Activated naive CD4-positive, alpha-beta T cell treated with anti-CD3 and anti-CD28 coated beads, Interleukin-2, amount 50 U/mL, for 24 hours (primary cell): ENCODE measurements around the gene EPB41L3.
"Not testable (repeated sequence)": the region's sequence is repeated elsewhere in the genome, so short reads cannot be mapped to it uniquely, and the experiment has no call there.

Source experiments
- H3K27ac Mint-ChIP-seq: one replicate; pipeline ENCODE4 v1.8.0; 2021; ENCODE audit warnings: mild to moderate bottlenecking, mixed read lengths
- H3K27me3 Mint-ChIP-seq: one replicate; pipeline ENCODE4 v1.8.0; 2021; ENCODE audit warnings: mixed read lengths
- H3K36me3 Mint-ChIP-seq: one replicate; pipeline ENCODE4 v1.8.0; 2021; ENCODE audit warnings: mixed read lengths
- H3K4me1 Mint-ChIP-seq: one replicate; pipeline ENCODE4 v1.8.0; 2021; ENCODE audit warnings: mixed read lengths
- H3K4me3 Mint-ChIP-seq: one replicate; pipeline ENCODE4 v1.8.0; 2021; ENCODE audit warnings: mild to moderate bottlenecking, mixed read lengths
- H3K9me3 Mint-ChIP-seq: one replicate; pipeline ENCODE4 v1.8.0; 2021; ENCODE audit warnings: mixed read lengths

The EPB41L3 gene

DNA sequence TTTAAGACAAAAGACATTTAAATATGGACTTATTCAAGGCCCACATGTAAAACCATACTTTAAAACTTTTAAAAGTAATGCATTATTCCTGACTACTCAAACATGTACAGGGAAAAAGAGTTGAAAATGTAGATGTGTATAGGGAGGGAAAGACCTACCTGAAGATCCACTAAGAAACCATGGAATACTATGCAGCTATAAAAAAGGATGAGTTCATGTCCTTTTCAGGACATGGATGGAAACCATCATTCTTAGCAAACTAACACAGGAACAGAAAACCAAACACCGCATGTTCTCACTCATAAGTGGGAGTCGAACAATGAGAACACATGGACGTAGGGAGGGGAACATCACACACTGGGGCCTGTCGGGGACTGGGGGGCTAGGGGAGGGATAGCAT is 55.8 kb downstream of the EPB41L3 start:
- H3K4me1 Mint-ChIP-seq, H3K4me3 Mint-ChIP-seq, H3K27me3 Mint-ChIP-seq, H3K9me3 Mint-ChIP-seq, H3K36me3 Mint-ChIP-seq, H3K27ac Mint-ChIP-seq: not testable (repeated sequence)

GRCh38 chr18:5484526-5484925 is 59.3 kb downstream of the EPB41L3 start:
- Mint-ChIP-seq H3K36me3 (peaks cover 4% of the 10 kb centered on the region), H3K4me3 (no peak overlapping the region), H3K27ac (no peak overlapping the region), H3K4me1 (no peaks in the 10 kb centered on the region), H3K9me3 (peaks cover 3% of the 10 kb centered on the region), H3K27me3 (peaks cover 5% of the 10 kb centered on the region)

GRCh38 chr18:5481621-5482020 is 62.2 kb downstream of the EPB41L3 start:
- H3K27ac Mint-ChIP-seq, result no peak overlapping the region
- H3K4me3 Mint-ChIP-seq, result no peak overlapping the region
- H3K9me3 Mint-ChIP-seq, result no peaks in the 10 kb centered on the region
- peaks cover 4% of the 10 kb centered on the region for H3K36me3 Mint-ChIP-seq
- H3K27me3 Mint-ChIP-seq, result peaks cover 4% of the 10 kb centered on the region
- no peaks in the 10 kb centered on the region for H3K4me1 Mint-ChIP-seq

- Mint-ChIP-seq H3K4me1 (peaks cover 7% of the 10 kb centered on the region), H3K36me3 (peaks cover 3% of the 10 kb centered on the region), H3K27me3 (peaks cover 9% of the 10 kb centered on the region), H3K4me3 (no peak overlapping the region), H3K9me3 (no peaks in the 10 kb centered on the region), H3K27ac (no peak overlapping the region)
These were observed 65.5 kb downstream of the EPB41L3 start for GRCh38 chr18:5478261-5478660.

DNA sequence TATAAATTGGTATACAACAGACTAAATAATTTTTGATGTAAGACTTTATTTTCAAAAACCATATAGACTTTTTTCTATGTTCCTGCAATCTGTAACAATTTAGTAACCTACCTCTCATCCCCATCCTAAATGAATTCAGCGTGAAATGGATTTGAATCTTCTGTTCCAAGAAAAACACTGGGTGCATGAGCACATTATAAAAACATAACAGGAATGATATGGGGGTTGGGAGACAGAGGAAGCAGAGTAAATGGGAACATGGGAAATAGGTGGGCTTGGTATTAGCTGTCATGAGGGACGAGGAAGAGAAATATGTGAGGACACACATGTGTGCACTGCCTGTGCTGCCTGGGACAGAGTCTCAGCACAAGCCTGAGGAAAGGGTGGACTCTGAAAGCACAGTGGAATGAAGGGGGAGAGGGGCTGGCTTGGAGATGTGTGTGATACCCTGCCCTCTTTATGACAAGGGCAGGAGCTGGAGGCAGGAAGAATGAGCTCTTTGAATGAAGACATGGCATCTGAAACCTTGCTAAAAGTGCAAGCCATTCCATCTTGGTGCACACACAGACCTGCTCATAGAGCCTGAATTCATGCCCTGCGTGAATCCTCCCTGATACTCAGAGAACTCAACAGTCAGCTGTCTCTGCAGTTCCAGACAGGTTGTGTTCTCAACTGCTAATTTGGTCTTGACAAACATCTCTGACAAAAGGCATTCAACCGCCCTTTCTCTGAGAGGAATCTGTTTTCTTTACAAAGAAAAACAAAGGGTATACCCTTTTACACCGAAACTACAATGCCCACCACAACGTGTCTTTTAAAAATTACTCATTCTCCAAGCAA is 66.6 kb downstream of the EPB41L3 start:
- Mint-ChIP-seq H3K9me3 (no peaks in the 10 kb centered on the region), H3K27me3 (peaks cover 9% of the 10 kb centered on the region), H3K27ac (no peak overlapping the region)

DNA sequence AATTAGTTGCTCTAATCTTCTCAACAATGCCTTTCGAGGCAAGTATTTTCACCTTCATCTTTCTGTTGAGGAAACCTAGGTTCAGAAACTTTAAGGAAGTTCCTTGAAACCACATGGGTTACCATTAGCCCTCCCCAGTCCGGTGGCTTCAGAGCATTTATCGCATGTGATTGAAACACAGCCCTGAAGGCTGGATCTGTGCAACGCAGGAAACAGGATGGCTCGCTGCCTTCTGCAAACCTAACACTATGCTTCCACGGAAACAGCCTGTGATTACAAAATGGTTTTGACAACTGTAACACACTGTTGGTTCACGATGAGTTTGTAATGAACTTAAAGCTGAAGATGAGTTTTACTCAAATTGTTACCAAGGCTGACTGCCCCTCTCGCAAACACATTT is 68.5 kb downstream of the EPB41L3 start:
- peaks cover 1% of the 10 kb centered on the region for H3K36me3 Mint-ChIP-seq
- H3K4me3 Mint-ChIP-seq, result no peak overlapping the region
- no peaks in the 10 kb centered on the region for H3K9me3 Mint-ChIP-seq
- H3K27me3 Mint-ChIP-seq, result peaks cover 9% of the 10 kb centered on the region
- H3K4me1 Mint-ChIP-seq, result peaks cover 7% of the 10 kb centered on the region
- H3K27ac Mint-ChIP-seq, result no peak overlapping the region

More for the DNA sequence above, 66.6 kb downstream of the EPB41L3 start:
- H3K36me3 Mint-ChIP-seq, result peaks cover 3% of the 10 kb centered on the region
- no peak overlapping the region for H3K4me3 Mint-ChIP-seq
- H3K4me1 Mint-ChIP-seq, result peaks cover 7% of the 10 kb centered on the region

DNA sequence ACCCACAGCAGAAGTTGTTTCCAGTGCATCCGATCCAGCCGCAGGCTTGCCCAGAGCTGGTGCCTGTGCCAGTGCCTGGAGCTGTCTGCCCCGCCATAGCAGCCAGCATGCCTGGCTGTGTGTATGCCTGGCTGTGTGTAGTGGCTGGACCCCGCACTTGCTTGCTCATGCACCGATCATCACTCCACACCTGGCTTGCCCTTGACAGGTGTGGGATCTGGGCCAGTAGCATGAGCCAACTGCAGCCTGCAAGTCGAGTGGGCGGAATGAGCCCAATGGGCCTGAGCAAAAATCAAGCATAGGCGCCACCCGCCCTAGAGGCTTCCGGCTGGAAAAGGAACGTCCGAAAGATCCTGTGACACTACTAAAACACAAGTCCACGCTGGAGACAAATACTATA is 74.5 kb downstream of the EPB41L3 start:
- Mint-ChIP-seq H3K4me3 (no peak overlapping the region), H3K9me3 (no peaks in the 10 kb centered on the region), H3K36me3 (no peaks in the 10 kb centered on the region), H3K27ac (no peak overlapping the region), H3K4me1 (no peaks in the 10 kb centered on the region), H3K27me3 (peaks cover 7% of the 10 kb centered on the region)

DNA sequence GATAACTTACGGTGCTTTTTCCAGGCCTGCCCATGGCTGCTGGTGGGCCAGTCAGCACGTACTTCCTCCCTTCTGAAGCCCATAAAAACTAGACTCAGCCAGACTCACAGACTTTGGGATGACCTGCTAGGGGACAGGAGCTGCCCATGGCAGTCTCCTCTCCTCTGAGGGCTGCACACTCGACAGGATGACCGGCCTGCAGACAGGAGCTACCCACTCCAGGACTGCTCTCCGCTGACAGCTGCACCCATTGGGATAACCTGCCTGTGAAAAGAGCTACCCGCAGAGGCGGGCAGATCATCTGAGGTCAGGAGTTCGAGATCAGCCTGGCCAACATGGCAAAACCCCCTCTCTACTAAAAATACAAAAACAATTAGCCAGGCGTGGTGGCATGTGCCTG is 75.4 kb downstream of the EPB41L3 start:
- H3K9me3 Mint-ChIP-seq, result no peaks in the 10 kb centered on the region
- H3K4me3 Mint-ChIP-seq, result no peak overlapping the region
- no peaks in the 10 kb centered on the region for H3K4me1 Mint-ChIP-seq
- H3K27ac Mint-ChIP-seq, result no peak overlapping the region
- H3K36me3 Mint-ChIP-seq, result no peaks in the 10 kb centered on the region
- peaks cover 4% of the 10 kb centered on the region for H3K27me3 Mint-ChIP-seq

- Mint-ChIP-seq H3K4me3 (no peak overlapping the region), H3K27ac (no peak overlapping the region), H3K27me3 (peaks cover 2% of the 10 kb centered on the region), H3K4me1 (no peaks in the 10 kb centered on the region), H3K36me3 (no peaks in the 10 kb centered on the region), H3K9me3 (no peaks in the 10 kb centered on the region)
These were observed 76.1 kb downstream of the EPB41L3 start for GRCh38 chr18:5467671-5468070.

DNA sequence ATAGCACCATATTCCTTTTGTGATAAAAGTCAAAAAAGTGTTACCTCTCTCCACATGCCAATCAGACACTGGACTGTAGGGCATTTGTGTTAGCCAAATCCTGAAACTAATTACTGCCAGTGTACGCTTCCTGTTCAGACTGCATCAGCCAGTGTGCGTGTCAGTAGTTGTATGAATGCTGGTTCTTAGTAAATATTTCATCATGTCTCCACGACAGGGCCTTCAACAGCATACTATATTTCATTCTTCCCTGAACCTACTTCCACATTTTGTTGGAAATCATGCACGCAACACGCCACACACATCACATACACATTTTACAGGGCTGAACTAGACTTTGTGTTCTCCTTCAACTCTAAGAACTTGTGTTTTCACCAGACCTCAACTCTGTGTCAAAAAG is 77.5 kb downstream of the EPB41L3 start:
- H3K27me3 Mint-ChIP-seq, result peaks cover 2% of the 10 kb centered on the region
- H3K36me3 Mint-ChIP-seq, result no peaks in the 10 kb centered on the region
- no peak overlapping the region for H3K27ac Mint-ChIP-seq
- no peaks in the 10 kb centered on the region for H3K9me3 Mint-ChIP-seq
- H3K4me3 Mint-ChIP-seq, result no peak overlapping the region
- H3K4me1 Mint-ChIP-seq, result no peaks in the 10 kb centered on the region

- Mint-ChIP-seq H3K27ac (no peak overlapping the region), H3K27me3 (peaks cover 2% of the 10 kb centered on the region), H3K4me3 (no peak overlapping the region), H3K36me3 (no peaks in the 10 kb centered on the region), H3K4me1 (no peaks in the 10 kb centered on the region), H3K9me3 (no peaks in the 10 kb centered on the region)
These were observed 79.5 kb downstream of the EPB41L3 start for GRCh38 chr18:5464251-5464650.

DNA sequence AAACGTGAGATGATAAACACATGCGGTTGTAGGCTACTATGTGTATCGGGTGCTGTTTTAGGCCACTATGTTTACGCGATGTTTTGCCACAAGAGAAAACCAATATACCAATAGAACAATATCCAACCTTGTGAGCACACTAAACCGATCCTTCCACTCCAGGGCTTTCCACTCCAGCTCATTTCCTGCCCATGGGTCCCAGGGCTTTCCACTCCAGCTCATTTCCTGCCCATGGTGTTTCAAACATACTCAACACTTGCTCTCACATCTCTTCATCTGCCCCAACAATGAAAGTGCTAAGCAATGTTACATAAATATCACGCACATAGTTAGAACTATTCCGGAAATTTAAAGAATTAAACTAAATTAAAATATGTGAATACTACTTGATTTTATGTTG is 80.0 kb downstream of the EPB41L3 start:
- Mint-ChIP-seq H3K27ac (no peak overlapping the region), H3K4me1 (no peaks in the 10 kb centered on the region), H3K36me3 (no peaks in the 10 kb centered on the region), H3K27me3 (peaks cover 2% of the 10 kb centered on the region), H3K4me3 (no peak overlapping the region), H3K9me3 (no peaks in the 10 kb centered on the region)

DNA sequence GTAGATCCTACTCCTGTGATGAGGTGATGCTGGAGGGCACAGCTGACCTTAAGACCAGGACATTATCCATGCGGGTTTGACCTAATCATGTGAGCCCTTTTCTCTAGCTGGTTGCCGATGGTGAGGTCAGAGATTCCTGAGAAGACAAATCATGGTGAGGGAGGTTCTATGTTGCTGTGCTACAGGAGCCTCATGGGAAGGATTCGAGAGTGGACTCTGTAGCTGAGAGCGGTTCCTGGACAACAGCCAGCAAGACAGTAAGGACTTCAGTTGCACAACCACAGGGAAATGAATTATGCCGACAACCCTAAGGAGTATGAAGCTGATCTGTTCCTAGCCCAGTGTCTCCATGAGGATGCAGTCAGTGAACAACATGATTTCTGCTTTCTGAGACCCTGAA is 80.4 kb downstream of the EPB41L3 start:
- no peak overlapping the region for H3K4me3 Mint-ChIP-seq
- no peaks in the 10 kb centered on the region for H3K4me1 Mint-ChIP-seq
- no peaks in the 10 kb centered on the region for H3K9me3 Mint-ChIP-seq
- peaks cover 2% of the 10 kb centered on the region for H3K27me3 Mint-ChIP-seq
- H3K27ac Mint-ChIP-seq, result no peak overlapping the region
- no peaks in the 10 kb centered on the region for H3K36me3 Mint-ChIP-seq

GRCh38 chr18:5462227-5462626 is 81.6 kb downstream of the EPB41L3 start:
- no peaks in the 10 kb centered on the region for H3K36me3 Mint-ChIP-seq
- H3K9me3 Mint-ChIP-seq, result no peaks in the 10 kb centered on the region
- H3K4me1 Mint-ChIP-seq, result peaks cover 3% of the 10 kb centered on the region
- no peak overlapping the region for H3K4me3 Mint-ChIP-seq
- peaks cover 2% of the 10 kb centered on the region for H3K27me3 Mint-ChIP-seq
- no peak overlapping the region for H3K27ac Mint-ChIP-seq

DNA sequence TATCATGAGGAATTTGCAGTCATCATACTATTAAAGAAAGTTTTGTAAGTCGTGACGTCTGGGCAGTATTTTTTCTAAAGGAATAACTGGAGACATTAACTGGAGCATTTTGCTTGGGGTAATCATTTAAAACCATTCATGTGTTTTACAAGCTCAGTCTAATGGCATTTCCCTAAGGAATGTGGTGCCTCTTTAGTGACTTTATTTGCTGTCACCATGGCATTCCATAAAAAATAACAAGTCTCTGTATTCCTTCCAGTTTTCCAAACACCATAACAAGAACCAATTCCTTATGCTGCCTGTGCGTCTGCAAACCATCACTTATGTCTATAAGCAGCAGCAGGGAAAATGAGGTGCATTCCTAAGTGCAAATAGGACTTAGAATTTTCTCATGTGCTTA is 82.8 kb downstream of the EPB41L3 start:
- no peaks in the 10 kb centered on the region for H3K36me3 Mint-ChIP-seq
- H3K27me3 Mint-ChIP-seq, result peaks cover 2% of the 10 kb centered on the region
- peaks cover 7% of the 10 kb centered on the region for H3K4me1 Mint-ChIP-seq
- H3K9me3 Mint-ChIP-seq, result no peaks in the 10 kb centered on the region
- no peak overlapping the region for H3K27ac Mint-ChIP-seq
- no peak overlapping the region for H3K4me3 Mint-ChIP-seq

GRCh38 chr18:5457462-5457957 is 86.3 kb downstream of the EPB41L3 start:
- Mint-ChIP-seq H3K4me3 (peak overlapping the region; percentile 58), H3K9me3 (no peaks in the 10 kb centered on the region), H3K27me3 (peaks cover 2% of the 10 kb centered on the region), H3K27ac (peak overlapping the region; percentile 57), H3K36me3 (no peaks in the 10 kb centered on the region), H3K4me1 (peaks cover 12% of the 10 kb centered on the region)
